ENCODE results near the gene GASK1A.

Gene GASK1A

DNA sequence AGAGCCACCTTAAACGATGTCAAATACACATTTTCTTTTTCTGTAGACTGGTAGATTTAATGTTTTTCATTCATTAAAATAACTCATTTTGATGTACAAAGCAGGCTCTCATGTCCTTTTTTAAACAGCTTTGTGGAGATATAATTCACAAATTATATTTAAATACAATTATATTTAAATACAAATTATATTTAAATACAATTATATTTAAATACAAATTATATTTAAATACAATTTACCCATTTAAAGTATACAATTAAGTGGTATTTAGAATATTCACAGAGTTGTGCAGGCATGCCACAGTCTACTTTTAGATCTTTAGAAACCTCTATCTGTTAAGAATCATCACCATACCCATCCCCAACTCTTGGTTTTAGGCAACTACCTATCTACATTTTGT is 36.4 kb upstream of the GASK1A start:
- H3K4me3 ChIP-seq (ENCODE audit: low read length) = no peak overlapping the region
- no peak for DNase-seq (ENCODE audit: low read depth)
- TF ChIP-seq, protein P1, sequence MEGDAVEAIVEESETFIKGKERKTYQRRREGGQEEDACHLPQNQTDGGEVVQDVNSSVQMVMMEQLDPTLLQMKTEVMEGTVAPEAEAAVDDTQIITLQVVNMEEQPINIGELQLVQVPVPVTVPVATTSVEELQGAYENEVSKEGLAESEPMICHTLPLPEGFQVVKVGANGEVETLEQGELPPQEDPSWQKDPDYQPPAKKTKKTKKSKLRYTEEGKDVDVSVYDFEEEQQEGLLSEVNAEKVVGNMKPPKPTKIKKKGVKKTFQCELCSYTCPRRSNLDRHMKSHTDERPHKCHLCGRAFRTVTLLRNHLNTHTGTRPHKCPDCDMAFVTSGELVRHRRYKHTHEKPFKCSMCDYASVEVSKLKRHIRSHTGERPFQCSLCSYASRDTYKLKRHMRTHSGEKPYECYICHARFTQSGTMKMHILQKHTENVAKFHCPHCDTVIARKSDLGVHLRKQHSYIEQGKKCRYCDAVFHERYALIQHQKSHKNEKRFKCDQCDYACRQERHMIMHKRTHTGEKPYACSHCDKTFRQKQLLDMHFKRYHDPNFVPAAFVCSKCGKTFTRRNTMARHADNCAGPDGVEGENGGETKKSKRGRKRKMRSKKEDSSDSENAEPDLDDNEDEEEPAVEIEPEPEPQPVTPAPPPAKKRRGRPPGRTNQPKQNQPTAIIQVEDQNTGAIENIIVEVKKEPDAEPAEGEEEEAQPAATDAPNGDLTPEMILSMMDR (conservative IDR thresholded peaks at IDR 0.05; ENCODE audit: low read length) = no peak

DNA sequence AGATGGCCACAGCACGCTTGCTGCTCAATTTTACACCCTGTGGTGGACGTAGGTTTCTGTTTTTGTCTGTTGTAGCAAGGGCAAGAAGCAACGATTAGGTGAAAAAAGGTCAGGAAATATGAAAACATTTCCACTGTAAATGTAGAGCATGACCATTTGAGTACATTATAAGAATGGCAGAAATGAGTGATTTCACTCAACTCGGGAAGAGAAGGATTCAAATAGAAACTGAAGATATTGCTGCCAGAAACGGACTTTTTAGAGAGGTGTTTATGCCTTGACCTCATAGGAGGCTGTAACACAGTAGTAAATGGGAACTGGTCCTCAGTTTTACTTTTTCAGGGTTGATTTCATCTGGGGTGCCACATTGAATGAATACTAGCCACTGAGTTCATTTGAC is 33.1 kb upstream of the GASK1A start:
- TF ChIP-seq, protein P1 (conservative IDR thresholded peaks at IDR 0.05; ENCODE audit: low read length) = no peak
- DNase-seq (ENCODE audit: low read depth) = no peak

GRCh38 chr3:42957573-42957972 is 21.5 kb upstream of the GASK1A start:
- TF ChIP-seq, protein P1 (conservative IDR thresholded peaks at IDR 0.05; ENCODE audit: low read length) = no peak
- no peak for DNase-seq (ENCODE audit: low read depth)
- no peak overlapping the region for H3K4me3 ChIP-seq (ENCODE audit: low read length)

More for the DNA sequence above, 33.1 kb upstream of the GASK1A start:
- no peak overlapping the region for H3K4me3 ChIP-seq (ENCODE audit: low read length)

DNA sequence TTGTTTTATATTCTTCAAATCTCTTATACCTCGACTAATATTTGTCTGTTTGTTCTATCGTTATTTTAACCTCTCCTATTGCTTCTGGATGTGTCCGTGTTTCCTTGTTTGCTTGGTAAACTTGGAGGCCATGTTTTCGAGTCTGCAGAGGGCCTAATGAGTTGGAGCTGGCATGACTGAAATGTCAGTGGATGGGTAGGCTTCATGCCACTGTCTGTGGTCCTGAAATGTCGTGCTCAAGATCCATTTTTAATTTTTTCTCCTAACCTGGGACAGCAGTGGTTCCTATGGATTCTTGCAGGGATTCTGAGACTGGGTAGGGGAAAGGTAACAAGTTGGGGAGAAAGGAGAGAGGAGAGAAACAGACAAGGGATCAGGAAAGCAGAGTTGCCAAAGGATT is 18.8 kb upstream of the GASK1A start:
- no peak for DNase-seq (ENCODE audit: low read depth)
- TF ChIP-seq, protein P1 (conservative IDR thresholded peaks at IDR 0.05; ENCODE audit: low read length) = no peak

DNA sequence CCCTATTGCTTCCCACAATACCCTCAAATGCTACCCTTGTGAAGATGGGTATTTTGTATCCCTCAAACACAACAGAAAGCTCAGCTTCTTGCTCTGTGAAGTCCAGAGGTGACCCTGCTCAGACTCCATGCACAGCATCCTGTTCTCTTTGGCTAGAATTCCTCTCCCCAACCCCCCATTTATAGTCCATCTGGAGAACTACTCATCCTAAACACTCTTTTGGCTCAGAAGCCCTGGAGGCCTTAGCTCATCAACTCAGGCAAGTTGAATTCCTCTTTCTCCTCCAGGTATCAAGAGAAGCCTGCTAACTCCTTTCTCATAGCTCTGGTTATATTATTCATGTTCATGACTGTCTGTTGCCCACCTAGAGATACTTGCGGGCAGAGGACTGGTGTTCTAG is 18.3 kb upstream of the GASK1A start:
- TF ChIP-seq, protein P1 (conservative IDR thresholded peaks at IDR 0.05; ENCODE audit: low read length) = no peak
- no peak for DNase-seq (ENCODE audit: low read depth)

More for the DNA sequence above, 18.8 kb upstream of the GASK1A start:
- no peak overlapping the region for H3K4me3 ChIP-seq (ENCODE audit: low read length)

GRCh38 chr3:42961633-42962032 is 17.5 kb upstream of the GASK1A start:
- no peak overlapping the region for H3K4me3 ChIP-seq (ENCODE audit: low read length)
- TF ChIP-seq, protein P1 (conservative IDR thresholded peaks at IDR 0.05; ENCODE audit: low read length) = peak; percentile 75
- peak; percentile 63 for DNase-seq (ENCODE audit: low read depth)

More for the DNA sequence above, 18.3 kb upstream of the GASK1A start:
- no peak overlapping the region for H3K4me3 ChIP-seq (ENCODE audit: low read length)

- H3K4me3 ChIP-seq (ENCODE audit: low read length) = no peak overlapping the region
- TF ChIP-seq, protein P1 (conservative IDR thresholded peaks at IDR 0.05; ENCODE audit: low read length) = no peak
- no peak for DNase-seq (ENCODE audit: low read depth)
Observed at GRCh38 chr3:42963269-42963668, 15.8 kb upstream of the GASK1A start.
